ENCODE results near the gene ZNF358. TPM values are rescaled to one million over a fixed set of nuclear protein-coding genes. Genes with fewer than 3 reads are reported as not detected.

The ZNF358 gene
- total RNA-seq, 4 donors from 2014 or later, result 95.4 to 168 (median 137) TPM

GRCh38 chr19:7544626-7545025, 28.7 kb downstream of the ZNF358 start:
- WGBS, result 79% methylated on average over 3 of the region's 3 CpGs
- TF ChIP-seq CTCF (IDR thresholded peaks at IDR 0.05), result no peak
- DNase-seq (ENCODE audit: extremely low spot score), result no peak
- Histone ChIP-seq H3K4me1 (no peaks in the 10 kb centered on the region), H3K4me3 (no peak overlapping the region), H3K27ac (replicated peaks in 1 of 4) (peak overlapping the region in 2 of 4 donors; percentile 13 to 15), H3K9me3 (no peaks in the 10 kb centered on the region), H3K36me3 (peaks cover 39 to 81% (median 59%) of the 10 kb centered on the region in 4 donors), H3K27me3 (no peaks in the 10 kb centered on the region)
- intact Hi-C loops (cut with DNase I), result no loop called here

- no peaks in the 10 kb centered on the region for H3K9me3 ChIP-seq
- H3K4me1 ChIP-seq, result no peaks in the 10 kb centered on the region
- intact Hi-C loops (cut with DNase I), result no loop called here
- peak overlapping the region in 1 of 4 donors; percentile 15 for H3K27ac ChIP-seq (replicated peaks in 1 of 4)
- no peaks in the 10 kb centered on the region for H3K27me3 ChIP-seq
- H3K36me3 ChIP-seq, result peaks cover 39 to 81% (median 59%) of the 10 kb centered on the region in 4 donors
- WGBS, result 79% methylated on average over 8 of the region's 8 CpGs
- DNase-seq (ENCODE audit: extremely low spot score), result no peak
- H3K4me3 ChIP-seq, result no peak overlapping the region
- TF ChIP-seq POLR2AphosphoS5 (IDR thresholded peaks at IDR 0.05) (no peak), CTCF (IDR thresholded peaks at IDR 0.05) (no peak), POLR2A (IDR thresholded peaks at IDR 0.05; ENCODE audit: low read depth) (no peak), EP300 (IDR thresholded peaks at IDR 0.05) (no peak)
These were observed 29.4 kb downstream of the ZNF358 start for GRCh38 chr19:7545300-7545699.

GRCh38 chr19:7545904-7546303, 30.0 kb downstream of the ZNF358 start:
- H3K36me3 ChIP-seq, result peaks cover 38 to 81% (median 58%) of the 10 kb centered on the region in 4 donors

DNA sequence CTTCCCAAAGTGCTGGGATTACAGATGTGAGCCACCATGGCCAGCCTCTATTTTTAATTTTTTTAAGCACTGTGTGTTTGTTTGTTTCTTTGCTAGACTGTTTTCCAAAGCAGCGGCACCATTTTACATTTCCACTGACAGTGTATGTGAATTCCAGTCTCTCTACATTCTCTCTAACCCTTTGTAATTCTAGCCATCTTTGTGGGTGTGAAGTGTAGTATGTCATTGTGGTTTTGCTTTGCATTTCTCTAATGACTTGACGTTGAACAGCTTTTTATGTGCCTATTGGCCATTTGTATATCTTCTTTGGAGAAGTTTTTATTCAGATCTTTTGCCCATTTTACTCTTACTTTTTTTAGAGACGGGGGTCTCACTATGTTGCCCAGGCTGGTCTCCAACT, 31.3 kb downstream of the ZNF358 start:
- Histone ChIP-seq H3K4me1 (peaks cover 5 to 15% (median 13%) of the 10 kb centered on the region in 4 donors), H3K27me3 (no peaks in the 10 kb centered on the region), H3K36me3 (peaks cover 26 to 77% (median 52%) of the 10 kb centered on the region in 4 donors), H3K4me3 (no peak overlapping the region), H3K9me3 (no peaks in the 10 kb centered on the region), H3K27ac (replicated peaks in 1 of 4) (no peak overlapping the region)
- WGBS, result 88% methylated on average over 3 of the region's 3 CpGs
- intact Hi-C loops (cut with DNase I), result no loop called here
- TF ChIP-seq POLR2AphosphoS5 (IDR thresholded peaks at IDR 0.05) (no peak), POLR2A (IDR thresholded peaks at IDR 0.05; ENCODE audit: low read depth) (no peak), EP300 (IDR thresholded peaks at IDR 0.05) (no peak), CTCF (IDR thresholded peaks at IDR 0.05) (no peak)
- DNase-seq (ENCODE audit: extremely low spot score), result no peak

More at GRCh38 chr19:7545904-7546303, 30.0 kb downstream of the ZNF358 start:
- intact Hi-C loops (cut with DNase I), result no loop called here
- no peaks in the 10 kb centered on the region for H3K9me3 ChIP-seq
- no peak overlapping the region for H3K4me3 ChIP-seq
- H3K27me3 ChIP-seq, result no peaks in the 10 kb centered on the region
- H3K4me1 ChIP-seq, result peaks cover 1 to 4% (median 3%) of the 10 kb centered on the region in 4 donors
- no peak for TF ChIP-seq EP300 (IDR thresholded peaks at IDR 0.05)
- TF ChIP-seq POLR2AphosphoS5 (IDR thresholded peaks at IDR 0.05), result no peak
- no peak for TF ChIP-seq CTCF (IDR thresholded peaks at IDR 0.05)
- no peak for TF ChIP-seq POLR2A (IDR thresholded peaks at IDR 0.05; ENCODE audit: low read depth)
- 67% methylated on average over 1 of the region's 1 CpG for WGBS
- H3K27ac ChIP-seq (replicated peaks in 1 of 4), result no peak overlapping the region
- no peak for DNase-seq (ENCODE audit: extremely low spot score)

Data from esophagus muscularis mucosa (tissue), 4 donors.